ENCODE data around the gene OAS3.

- TF ChIP-seq CTCF (IDR thresholded peaks at IDR 0.05) (no peak), EP300 (IDR thresholded peaks at IDR 0.05) (no peak), POLR2A (IDR thresholded peaks at IDR 0.05) (no peak), POLR2AphosphoS5 (IDR thresholded peaks at IDR 0.05) (no peak)
Measured at GRCh38 chr12:113010701-113011100, 72.4 kb downstream of the OAS3 start.

Data from suprapubic skin (tissue), 4 donors.